ENCODE results near the gene CEMIP. TPM values are rescaled to one million over a fixed set of nuclear protein-coding genes. Genes with fewer than 3 reads are reported as not detected.

The CEMIP gene
- total RNA-seq, 2 experiments from 2014 or later, result not detected

GRCh38 chr15:80823995-80824394, 44.8 kb downstream of the CEMIP start:
- peaks cover 4% of the 10 kb centered on the region for H3K27me3 Mint-ChIP-seq
- DNase-seq (no peak), ATAC-seq (no peak)
- H3K36me3 Mint-ChIP-seq, result no peaks in the 10 kb centered on the region
- CTCF ChIA-PET, result no interaction called here
- H3K4me1 Mint-ChIP-seq, result no peaks in the 10 kb centered on the region
- no peaks in the 10 kb centered on the region for H3K9me3 Mint-ChIP-seq (ENCODE audit: low read depth)
- no peak overlapping the region for H3K4me3 Mint-ChIP-seq
- H3K27ac Mint-ChIP-seq, result no peak overlapping the region

GRCh38 chr15:80825361-80826030, 46.3 kb downstream of the CEMIP start:
- no peaks in the 10 kb centered on the region for H3K4me1 Mint-ChIP-seq
- no peaks in the 10 kb centered on the region for H3K36me3 Mint-ChIP-seq
- ATAC-seq, result no peak
- no peaks in the 10 kb centered on the region for H3K9me3 Mint-ChIP-seq (ENCODE audit: low read depth)
- no peaks in the 10 kb centered on the region for H3K27me3 Mint-ChIP-seq
- H3K27ac Mint-ChIP-seq, result no peak overlapping the region
- CTCF ChIA-PET, result no interaction called here
- H3K4me3 Mint-ChIP-seq, result no peak overlapping the region
- no peak for DNase-seq

- ATAC-seq (no peak), DNase-seq (no peak)
- Mint-ChIP-seq H3K9me3 (ENCODE audit: low read depth) (no peaks in the 10 kb centered on the region), H3K4me1 (no peaks in the 10 kb centered on the region), H3K27ac (no peak overlapping the region), H3K36me3 (no peaks in the 10 kb centered on the region), H3K27me3 (no peaks in the 10 kb centered on the region), H3K4me3 (no peak overlapping the region)
- CTCF ChIA-PET, result interaction anchor here (1.0 kb wide), 1 partner anchor 53 kb away, joined by 3 read pairs; no protein-coding TSS in a partner anchor
Measured at GRCh38 chr15:80828796-80829195, 49.6 kb downstream of the CEMIP start.

GRCh38 chr15:80830677-80831076, 51.5 kb downstream of the CEMIP start:
- CTCF ChIA-PET, result no interaction called here
- ATAC-seq (no peak), DNase-seq (no peak)
- H3K4me1 Mint-ChIP-seq, result no peaks in the 10 kb centered on the region
- no peak overlapping the region for H3K4me3 Mint-ChIP-seq
- H3K36me3 Mint-ChIP-seq, result no peaks in the 10 kb centered on the region
- peaks cover 9% of the 10 kb centered on the region for H3K27me3 Mint-ChIP-seq
- H3K27ac Mint-ChIP-seq, result no peak overlapping the region
- H3K9me3 Mint-ChIP-seq (ENCODE audit: low read depth), result no peaks in the 10 kb centered on the region

- H3K4me3 Mint-ChIP-seq, result no peak overlapping the region
- ATAC-seq (no peak), DNase-seq (no peak)
- peaks cover 9% of the 10 kb centered on the region for H3K27me3 Mint-ChIP-seq
- no peaks in the 10 kb centered on the region for H3K36me3 Mint-ChIP-seq
- no peaks in the 10 kb centered on the region for H3K9me3 Mint-ChIP-seq (ENCODE audit: low read depth)
- CTCF ChIA-PET, result no interaction called here
- no peak overlapping the region for H3K27ac Mint-ChIP-seq
- no peaks in the 10 kb centered on the region for H3K4me1 Mint-ChIP-seq
Measured at GRCh38 chr15:80831192-80831591, 52.0 kb downstream of the CEMIP start.

GRCh38 chr15:80831606-80832224, 52.5 kb downstream of the CEMIP start:
- no peaks in the 10 kb centered on the region for H3K4me1 Mint-ChIP-seq

GRCh38 chr15:80832686-80833085, 53.5 kb downstream of the CEMIP start:
- CTCF ChIA-PET, result no interaction called here
- Mint-ChIP-seq H3K9me3 (ENCODE audit: low read depth) (no peaks in the 10 kb centered on the region), H3K4me1 (no peaks in the 10 kb centered on the region), H3K27ac (no peak overlapping the region), H3K36me3 (no peaks in the 10 kb centered on the region), H3K27me3 (peaks cover 11% of the 10 kb centered on the region), H3K4me3 (no peak overlapping the region)
- no peak for DNase-seq
- ATAC-seq, result no peak

More at GRCh38 chr15:80831606-80832224, 52.5 kb downstream of the CEMIP start:
- H3K4me3 Mint-ChIP-seq, result no peak overlapping the region
- no peaks in the 10 kb centered on the region for H3K9me3 Mint-ChIP-seq (ENCODE audit: low read depth)
- CTCF ChIA-PET, result no interaction called here
- H3K36me3 Mint-ChIP-seq, result no peaks in the 10 kb centered on the region
- peaks cover 11% of the 10 kb centered on the region for H3K27me3 Mint-ChIP-seq
- H3K27ac Mint-ChIP-seq, result no peak overlapping the region
- DNase-seq, result no peak
- no peak for ATAC-seq

- peaks cover 11% of the 10 kb centered on the region for H3K27me3 Mint-ChIP-seq
- DNase-seq (no peak), ATAC-seq (no peak)
- CTCF ChIA-PET, result no interaction called here
- no peaks in the 10 kb centered on the region for H3K9me3 Mint-ChIP-seq (ENCODE audit: low read depth)
- H3K4me3 Mint-ChIP-seq, result no peak overlapping the region
- no peaks in the 10 kb centered on the region for H3K4me1 Mint-ChIP-seq
- H3K36me3 Mint-ChIP-seq, result no peaks in the 10 kb centered on the region
- H3K27ac Mint-ChIP-seq, result no peak overlapping the region
Measured at GRCh38 chr15:80834402-80834801, 55.2 kb downstream of the CEMIP start.

GRCh38 chr15:80834906-80835305, 55.7 kb downstream of the CEMIP start:
- Mint-ChIP-seq H3K9me3 (ENCODE audit: low read depth) (no peaks in the 10 kb centered on the region), H3K4me1 (no peaks in the 10 kb centered on the region), H3K36me3 (no peaks in the 10 kb centered on the region), H3K27me3 (peaks cover 11% of the 10 kb centered on the region), H3K4me3 (no peak overlapping the region), H3K27ac (no peak overlapping the region)
- CTCF ChIA-PET, result no interaction called here
- ATAC-seq, result no peak
- DNase-seq, result no peak

GRCh38 chr15:80835336-80835735, 56.2 kb downstream of the CEMIP start:
- Mint-ChIP-seq H3K9me3 (ENCODE audit: low read depth) (no peaks in the 10 kb centered on the region), H3K4me1 (no peaks in the 10 kb centered on the region), H3K27ac (no peak overlapping the region), H3K36me3 (no peaks in the 10 kb centered on the region), H3K27me3 (peaks cover 11% of the 10 kb centered on the region), H3K4me3 (no peak overlapping the region)
- ATAC-seq (no peak), DNase-seq (no peak)
- CTCF ChIA-PET, result no interaction called here

GRCh38 chr15:80836223-80836622, 57.1 kb downstream of the CEMIP start:
- no peak for ATAC-seq
- no peaks in the 10 kb centered on the region for H3K4me1 Mint-ChIP-seq
- no peaks in the 10 kb centered on the region for H3K36me3 Mint-ChIP-seq
- no peaks in the 10 kb centered on the region for H3K9me3 Mint-ChIP-seq (ENCODE audit: low read depth)
- DNase-seq, result no peak
- H3K27ac Mint-ChIP-seq, result no peak overlapping the region
- H3K4me3 Mint-ChIP-seq, result no peak overlapping the region
- peaks cover 11% of the 10 kb centered on the region for H3K27me3 Mint-ChIP-seq
- CTCF ChIA-PET, result no interaction called here

- DNase-seq, result no peak
- H3K4me1 Mint-ChIP-seq, result no peaks in the 10 kb centered on the region
- no peak overlapping the region for H3K4me3 Mint-ChIP-seq
- no peaks in the 10 kb centered on the region for H3K36me3 Mint-ChIP-seq
- H3K27ac Mint-ChIP-seq, result no peak overlapping the region
- ATAC-seq, result no peak
- CTCF ChIA-PET, result no interaction called here
- H3K27me3 Mint-ChIP-seq, result peaks cover 13% of the 10 kb centered on the region
- H3K9me3 Mint-ChIP-seq (ENCODE audit: low read depth), result no peaks in the 10 kb centered on the region
Measured at GRCh38 chr15:80837006-80837405, 57.8 kb downstream of the CEMIP start.

GRCh38 chr15:80838012-80838411, 58.8 kb downstream of the CEMIP start:
- Mint-ChIP-seq H3K4me1 (no peaks in the 10 kb centered on the region), H3K4me3 (no peak overlapping the region), H3K27me3 (peaks cover 13% of the 10 kb centered on the region), H3K9me3 (ENCODE audit: low read depth) (no peaks in the 10 kb centered on the region), H3K27ac (no peak overlapping the region), H3K36me3 (no peaks in the 10 kb centered on the region)
- DNase-seq, result no peak
- ATAC-seq, result no peak
- CTCF ChIA-PET, result no interaction called here

- no peak overlapping the region for H3K4me3 Mint-ChIP-seq
- H3K27ac Mint-ChIP-seq, result no peak overlapping the region
- DNase-seq, result no peak
- peaks cover 13% of the 10 kb centered on the region for H3K27me3 Mint-ChIP-seq
- H3K4me1 Mint-ChIP-seq, result no peaks in the 10 kb centered on the region
- H3K9me3 Mint-ChIP-seq (ENCODE audit: low read depth), result no peaks in the 10 kb centered on the region
- H3K36me3 Mint-ChIP-seq, result no peaks in the 10 kb centered on the region
- ATAC-seq, result no peak
- CTCF ChIA-PET, result no interaction called here
Measured at GRCh38 chr15:80838666-80839065, 59.5 kb downstream of the CEMIP start.
